ENCODE measurements around the gene SIRT2. TPM values are rescaled to one million over a fixed set of nuclear protein-coding genes. Genes with fewer than 3 reads are reported as not detected.
A peak's percentile ranks its signal among the peaks of the same experiment; 100 is the strongest.

SIRT2 gene
- total and polyA plus RNA-seq, 2 of the 13 experiments (the other 11 are each of a cell fraction or from before 2014, with no cell fraction given) = 22.3 to 26.1 TPM

DNA sequence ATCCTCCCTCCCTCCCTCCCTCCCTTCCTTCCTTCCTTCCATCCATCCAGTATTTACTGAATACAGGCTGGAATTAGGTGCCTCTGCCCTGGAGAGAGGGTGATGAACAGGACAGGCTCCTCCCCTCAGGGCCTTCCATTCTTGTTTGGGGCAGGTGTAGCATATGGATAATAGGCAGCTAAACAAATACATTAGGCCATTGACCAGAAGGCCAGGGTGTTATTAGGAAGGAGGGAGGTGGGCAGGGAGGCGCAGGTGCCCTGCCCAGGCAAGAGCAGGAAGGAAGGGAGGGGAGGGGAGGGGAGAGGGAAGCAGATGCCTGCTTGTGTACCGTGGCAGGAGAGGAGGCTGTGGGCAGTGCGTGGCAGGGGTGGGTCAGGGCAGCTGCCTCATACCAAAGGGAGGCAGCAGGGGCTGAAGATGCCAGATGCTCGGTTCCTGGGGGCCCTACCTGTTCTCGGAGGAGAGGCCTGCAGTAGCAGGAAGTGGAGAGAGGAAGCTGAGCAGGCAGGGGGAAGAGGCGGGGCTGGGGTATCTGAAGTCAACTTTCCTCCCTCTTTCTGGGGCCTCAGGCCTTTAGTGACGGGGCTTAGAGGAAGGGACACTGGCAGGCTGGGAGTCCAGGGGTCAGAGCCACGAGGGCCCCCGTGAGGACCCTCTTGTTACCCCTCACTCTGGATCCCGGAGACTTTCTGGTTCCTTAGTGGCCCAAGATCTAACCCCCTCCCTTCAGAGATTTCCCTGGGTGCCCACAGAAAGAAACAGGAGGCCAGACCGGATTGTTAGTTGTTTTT, 21.4 kb downstream of the SIRT2 start, which contains the start of gene RINL (continued):
- TF ChIP-seq ATF7 (IDR thresholded peaks at IDR 0.05) (no peak), ATF7 (CRISPR knock-in tag; IDR thresholded peaks at IDR 0.05) (no peak), GABPA (IDR thresholded peaks at IDR 0.05; ENCODE audit: low read depth, low read length) (peak; percentile 61), GABPA (CRISPR knock-in tag; IDR thresholded peaks at IDR 0.05; ENCODE audit: low read depth) (peak; percentile 86), ZNF317 (CRISPR knock-in tag; IDR thresholded peaks at IDR 0.05) (no peak), ZNF33B (CRISPR knock-in tag; IDR thresholded peaks at IDR 0.05) (no peak), CREM (IDR thresholded peaks at IDR 0.05) (no peak), CREM (CRISPR knock-in tag; IDR thresholded peaks at IDR 0.05) (no peak), ZNF282 (IDR thresholded peaks at IDR 0.05; ENCODE audit: partially characterized antibody) (no peak), HDAC2 (CRISPR knock-in tag; IDR thresholded peaks at IDR 0.05) (peak; percentile 16; the same call in 1 of the 2 replicates), ZNF274 (CRISPR knock-in tag; IDR thresholded peaks at IDR 0.05) (no peak), ZNF547 (CRISPR knock-in tag; IDR thresholded peaks at IDR 0.05) (no peak), CHCHD3 (CRISPR knock-in tag; IDR thresholded peaks at IDR 0.05) (no peak), SPEN (CRISPR knock-in tag; IDR thresholded peaks at IDR 0.05; ENCODE audit: low read depth) (peak; percentile 33; the same call in 1 of the 2 replicates), SYNCRIP (IDR thresholded peaks at IDR 0.05; ENCODE audit: insufficient read depth, low read depth, low read length) (no peak), SNAPC2 (CRISPR knock-in tag; IDR thresholded peaks at IDR 0.05) (no peak), ZNF3 (CRISPR knock-in tag; IDR thresholded peaks at IDR 0.05) (no peak)
- TF ChIP-seq, protein P1, sequence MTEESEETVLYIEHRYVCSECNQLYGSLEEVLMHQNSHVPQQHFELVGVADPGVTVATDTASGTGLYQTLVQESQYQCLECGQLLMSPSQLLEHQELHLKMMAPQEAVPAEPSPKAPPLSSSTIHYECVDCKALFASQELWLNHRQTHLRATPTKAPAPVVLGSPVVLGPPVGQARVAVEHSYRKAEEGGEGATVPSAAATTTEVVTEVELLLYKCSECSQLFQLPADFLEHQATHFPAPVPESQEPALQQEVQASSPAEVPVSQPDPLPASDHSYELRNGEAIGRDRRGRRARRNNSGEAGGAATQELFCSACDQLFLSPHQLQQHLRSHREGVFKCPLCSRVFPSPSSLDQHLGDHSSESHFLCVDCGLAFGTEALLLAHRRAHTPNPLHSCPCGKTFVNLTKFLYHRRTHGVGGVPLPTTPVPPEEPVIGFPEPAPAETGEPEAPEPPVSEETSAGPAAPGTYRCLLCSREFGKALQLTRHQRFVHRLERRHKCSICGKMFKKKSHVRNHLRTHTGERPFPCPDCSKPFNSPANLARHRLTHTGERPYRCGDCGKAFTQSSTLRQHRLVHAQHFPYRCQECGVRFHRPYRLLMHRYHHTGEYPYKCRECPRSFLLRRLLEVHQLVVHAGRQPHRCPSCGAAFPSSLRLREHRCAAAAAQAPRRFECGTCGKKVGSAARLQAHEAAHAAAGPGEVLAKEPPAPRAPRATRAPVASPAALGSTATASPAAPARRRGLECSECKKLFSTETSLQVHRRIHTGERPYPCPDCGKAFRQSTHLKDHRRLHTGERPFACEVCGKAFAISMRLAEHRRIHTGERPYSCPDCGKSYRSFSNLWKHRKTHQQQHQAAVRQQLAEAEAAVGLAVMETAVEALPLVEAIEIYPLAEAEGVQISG (CRISPR knock-in tag; IDR thresholded peaks at IDR 0.05) = peak; percentile 55
- TF ChIP-seq, protein P2, sequence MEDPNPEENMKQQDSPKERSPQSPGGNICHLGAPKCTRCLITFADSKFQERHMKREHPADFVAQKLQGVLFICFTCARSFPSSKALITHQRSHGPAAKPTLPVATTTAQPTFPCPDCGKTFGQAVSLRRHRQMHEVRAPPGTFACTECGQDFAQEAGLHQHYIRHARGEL (CRISPR knock-in tag; IDR thresholded peaks at IDR 0.05) = no peak
- TF ChIP-seq, protein P3, sequence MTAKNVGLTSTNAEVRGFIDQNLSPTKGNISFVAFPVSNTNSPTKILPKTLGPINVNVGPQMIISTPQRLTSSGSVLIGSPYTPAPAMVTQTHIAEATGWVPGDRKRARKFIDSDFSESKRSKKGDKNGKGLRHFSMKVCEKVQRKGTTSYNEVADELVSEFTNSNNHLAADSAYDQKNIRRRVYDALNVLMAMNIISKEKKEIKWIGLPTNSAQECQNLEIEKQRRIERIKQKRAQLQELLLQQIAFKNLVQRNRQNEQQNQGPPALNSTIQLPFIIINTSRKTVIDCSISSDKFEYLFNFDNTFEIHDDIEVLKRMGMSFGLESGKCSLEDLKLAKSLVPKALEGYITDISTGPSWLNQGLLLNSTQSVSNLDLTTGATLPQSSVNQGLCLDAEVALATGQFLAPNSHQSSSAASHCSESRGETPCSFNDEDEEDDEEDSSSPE (CRISPR knock-in tag; IDR thresholded peaks at IDR 0.05) = no peak
- TF ChIP-seq, protein P4, sequence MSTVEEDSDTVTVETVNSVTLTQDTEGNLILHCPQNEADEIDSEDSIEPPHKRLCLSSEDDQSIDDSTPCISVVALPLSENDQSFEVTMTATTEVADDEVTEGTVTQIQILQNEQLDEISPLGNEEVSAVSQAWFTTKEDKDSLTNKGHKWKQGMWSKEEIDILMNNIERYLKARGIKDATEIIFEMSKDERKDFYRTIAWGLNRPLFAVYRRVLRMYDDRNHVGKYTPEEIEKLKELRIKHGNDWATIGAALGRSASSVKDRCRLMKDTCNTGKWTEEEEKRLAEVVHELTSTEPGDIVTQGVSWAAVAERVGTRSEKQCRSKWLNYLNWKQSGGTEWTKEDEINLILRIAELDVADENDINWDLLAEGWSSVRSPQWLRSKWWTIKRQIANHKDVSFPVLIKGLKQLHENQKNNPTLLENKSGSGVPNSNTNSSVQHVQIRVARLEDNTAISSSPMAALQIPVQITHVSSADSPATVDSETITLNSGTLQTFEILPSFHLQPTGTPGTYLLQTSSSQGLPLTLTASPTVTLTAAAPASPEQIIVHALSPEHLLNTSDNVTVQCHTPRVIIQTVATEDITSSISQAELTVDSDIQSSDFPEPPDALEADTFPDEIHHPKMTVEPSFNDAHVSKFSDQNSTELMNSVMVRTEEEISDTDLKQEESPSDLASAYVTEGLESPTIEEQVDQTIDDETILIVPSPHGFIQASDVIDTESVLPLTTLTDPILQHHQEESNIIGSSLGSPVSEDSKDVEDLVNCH (CRISPR knock-in tag; IDR thresholded peaks at IDR 0.05) = 0 out of 2 replicates have a peak, but pooled peaks have one; percentile 43
- TF ChIP-seq, protein P5, sequence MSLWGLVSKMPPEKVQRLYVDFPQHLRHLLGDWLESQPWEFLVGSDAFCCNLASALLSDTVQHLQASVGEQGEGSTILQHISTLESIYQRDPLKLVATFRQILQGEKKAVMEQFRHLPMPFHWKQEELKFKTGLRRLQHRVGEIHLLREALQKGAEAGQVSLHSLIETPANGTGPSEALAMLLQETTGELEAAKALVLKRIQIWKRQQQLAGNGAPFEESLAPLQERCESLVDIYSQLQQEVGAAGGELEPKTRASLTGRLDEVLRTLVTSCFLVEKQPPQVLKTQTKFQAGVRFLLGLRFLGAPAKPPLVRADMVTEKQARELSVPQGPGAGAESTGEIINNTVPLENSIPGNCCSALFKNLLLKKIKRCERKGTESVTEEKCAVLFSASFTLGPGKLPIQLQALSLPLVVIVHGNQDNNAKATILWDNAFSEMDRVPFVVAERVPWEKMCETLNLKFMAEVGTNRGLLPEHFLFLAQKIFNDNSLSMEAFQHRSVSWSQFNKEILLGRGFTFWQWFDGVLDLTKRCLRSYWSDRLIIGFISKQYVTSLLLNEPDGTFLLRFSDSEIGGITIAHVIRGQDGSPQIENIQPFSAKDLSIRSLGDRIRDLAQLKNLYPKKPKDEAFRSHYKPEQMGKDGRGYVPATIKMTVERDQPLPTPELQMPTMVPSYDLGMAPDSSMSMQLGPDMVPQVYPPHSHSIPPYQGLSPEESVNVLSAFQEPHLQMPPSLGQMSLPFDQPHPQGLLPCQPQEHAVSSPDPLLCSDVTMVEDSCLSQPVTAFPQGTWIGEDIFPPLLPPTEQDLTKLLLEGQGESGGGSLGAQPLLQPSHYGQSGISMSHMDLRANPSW (CRISPR knock-in tag; IDR thresholded peaks at IDR 0.05; ENCODE audit: borderline replicate concordance) = no peak

All from HepG2 (cell line).